Kidney (tissue), 14 donors: Measurements from ENCODE around the gene LRRC63. TPM values are rescaled to one million over a fixed set of nuclear protein-coding genes. Genes with fewer than 3 reads are reported as not detected.

Experiments used
- DNase-seq, 5 donors: peaks; one replicate each; pipeline ENCODE4 v3.0.0-alpha.2; 2013 to 2020
- FAIRE-seq: peaks from 2 replicates; lab custom pipeline; 2012; peaks lifted over from hg19 to GRCh38; lab: Jason Lieb, UNC
- H3K27ac ChIP-seq, 2 donors: one replicate each; pipeline ENCODE4 v1.7.0; 2013; ENCODE audit warnings: low read depth in 2 of 2, low read length in 2 of 2, inconsistent platforms in 1 of 2
- H3K27me3 ChIP-seq: one replicate; pipeline ENCODE4 v1.7.1; 2013; ENCODE audit warnings: low read length, inconsistent platforms; ENCODE audit not compliant: control insufficient read depth, insufficient read depth
- H3K36me3 ChIP-seq, 3 donors: one replicate each; pipeline versions ENCODE4 v1.7.0 to v1.7.1; 2013; ENCODE audit warnings: low read length in 3 of 3, control low read depth in 1 of 3, inconsistent platforms in 1 of 3; ENCODE audit not compliant: insufficient read depth in 3 of 3, control insufficient read depth in 2 of 3
- H3K4me1 ChIP-seq, 3 donors: one replicate each; pipeline versions ENCODE4 v1.7.0 to v1.7.1; 2013; ENCODE audit warnings: low read length in 3 of 3, inconsistent platforms in 1 of 3, low read depth in 1 of 3; ENCODE audit not compliant: control insufficient read depth in 2 of 3, insufficient read depth in 2 of 3
- H3K4me3 ChIP-seq, 3 donors: one replicate each; pipeline versions ENCODE4 v1.7.0 to v1.8.1; 2013; ENCODE audit warnings: low read length in 3 of 3, control low read depth in 1 of 3, inconsistent platforms in 1 of 3
- H3K9ac ChIP-seq, 3 donors: one replicate each; pipeline versions ENCODE4 v1.7.0 to v1.7.1; 2013; ENCODE audit warnings: low read length in 3 of 3, control low read depth in 1 of 3, inconsistent platforms in 1 of 3
- H3K9me3 ChIP-seq, 3 donors: one replicate each; pipeline versions ENCODE4 v1.7.0 to v1.7.1; 2013; ENCODE audit warnings: low read length in 3 of 3, control low read depth in 1 of 3, inconsistent platforms in 1 of 3; ENCODE audit not compliant: control insufficient read depth in 2 of 3, insufficient read depth in 1 of 3
- intact Hi-C: fragments of 100-400 bp; cut with DNase I; formaldehyde crosslinking; loops from one replicate; pipeline ENCODE4 v1.11.1; 2022
- polyA plus RNA-seq: library from polyadenylated mRNA; stranded (reverse); fragments of 350-450 nt; fragmentation: Illumina TruSeq; extraction: RNeasy Lipid Tissue Mini Kit (QIAGEN cat#74804); gene quantifications from one replicate; pipeline ENCODE4 v1.2.3, GENCODE V29; 2014; ENCODE audit warnings: low read depth, low replicate concordance; ENCODE audit not compliant: insufficient read depth
- total RNA-seq: library from RNA; stranded (reverse); fragmentation: NEBNext Ultra II Directional; extraction: Animal tissue kit (Norgen Biotek cat#: 25700); gene quantifications from one replicate; pipeline ENCODE4 v1.2.1, GENCODE V29; 2021
- TF ChIP-seq, protein P1 (sequence below): IDR thresholded peaks from 3 replicates; pipeline ENCODE4 v1.5.1; 2012; ENCODE audit warnings: mild to moderate bottlenecking, moderate library complexity, borderline replicate concordance; ENCODE audit not compliant: insufficient read depth; ENCODE audit errors: extremely low read depth
- donor health status: control.
- donor health status: control.
- donor health status: control.
- donor health status: control.
- donor health status: control.
- donor health status: DM: yes; HTN: yes; CAD: no.
- donor health status: Normal renal cell carcinoma (clear cell type).

Gene LRRC63
- total and polyA plus RNA-seq, 2 donors from 2014 or later = 0.17 to 0.31 TPM

DNA sequence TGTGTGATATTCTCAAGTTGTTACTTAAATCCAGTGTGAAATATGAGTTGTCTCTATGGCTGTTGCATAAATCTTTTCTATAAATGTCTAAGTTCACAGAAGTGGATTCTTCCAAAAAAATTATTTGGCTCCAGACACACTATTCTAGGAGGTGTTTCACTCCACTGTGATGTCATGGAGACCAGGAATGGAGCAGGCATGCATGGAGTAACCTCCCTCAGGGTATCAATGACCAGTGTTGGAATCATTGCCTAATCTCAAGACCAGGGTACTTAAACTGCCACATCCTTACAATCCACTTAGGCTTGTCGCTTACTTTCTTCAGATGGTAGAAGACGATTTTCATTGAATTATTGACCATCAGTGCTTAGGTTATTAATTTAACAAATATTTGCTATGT, 55.4 kb downstream of the LRRC63 start:
- Histone ChIP-seq H3K9ac (no peak overlapping the region), H3K4me3 (no peak overlapping the region), H3K4me1 (no peaks in the 10 kb centered on the region), H3K27ac (no peak overlapping the region), H3K9me3 (no peaks in the 10 kb centered on the region), H3K27me3 (no peaks in the 10 kb centered on the region), H3K36me3 (no peaks in the 10 kb centered on the region)
- FAIRE-seq (no peak), DNase-seq (no peak)
- TF ChIP-seq, protein P1, sequence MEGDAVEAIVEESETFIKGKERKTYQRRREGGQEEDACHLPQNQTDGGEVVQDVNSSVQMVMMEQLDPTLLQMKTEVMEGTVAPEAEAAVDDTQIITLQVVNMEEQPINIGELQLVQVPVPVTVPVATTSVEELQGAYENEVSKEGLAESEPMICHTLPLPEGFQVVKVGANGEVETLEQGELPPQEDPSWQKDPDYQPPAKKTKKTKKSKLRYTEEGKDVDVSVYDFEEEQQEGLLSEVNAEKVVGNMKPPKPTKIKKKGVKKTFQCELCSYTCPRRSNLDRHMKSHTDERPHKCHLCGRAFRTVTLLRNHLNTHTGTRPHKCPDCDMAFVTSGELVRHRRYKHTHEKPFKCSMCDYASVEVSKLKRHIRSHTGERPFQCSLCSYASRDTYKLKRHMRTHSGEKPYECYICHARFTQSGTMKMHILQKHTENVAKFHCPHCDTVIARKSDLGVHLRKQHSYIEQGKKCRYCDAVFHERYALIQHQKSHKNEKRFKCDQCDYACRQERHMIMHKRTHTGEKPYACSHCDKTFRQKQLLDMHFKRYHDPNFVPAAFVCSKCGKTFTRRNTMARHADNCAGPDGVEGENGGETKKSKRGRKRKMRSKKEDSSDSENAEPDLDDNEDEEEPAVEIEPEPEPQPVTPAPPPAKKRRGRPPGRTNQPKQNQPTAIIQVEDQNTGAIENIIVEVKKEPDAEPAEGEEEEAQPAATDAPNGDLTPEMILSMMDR = no peak
- intact Hi-C loops = no loop called here

DNA sequence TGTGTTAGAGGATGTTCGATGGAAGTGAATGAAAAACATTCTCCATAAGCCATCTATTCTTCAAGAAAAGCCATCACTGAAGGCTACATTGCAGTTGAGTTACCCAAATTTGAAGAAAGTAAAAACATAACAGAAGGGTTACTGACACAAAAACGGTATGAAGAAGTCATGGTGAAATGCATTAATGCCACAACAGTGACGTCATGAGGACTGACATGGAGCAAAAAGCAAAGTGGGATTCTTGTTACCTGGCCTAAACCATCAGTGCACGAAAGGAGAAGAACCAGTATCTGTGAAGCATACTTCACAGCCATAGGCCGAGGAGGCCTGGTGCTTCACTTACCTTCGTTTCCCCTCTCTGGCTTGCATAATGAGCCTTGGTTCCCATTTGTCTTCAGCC, 58.7 kb downstream of the LRRC63 start:
- H3K4me1 ChIP-seq = no peaks in the 10 kb centered on the region
- no peak for DNase-seq
- H3K36me3 ChIP-seq = no peaks in the 10 kb centered on the region
- intact Hi-C loops = no loop called here
- no peaks in the 10 kb centered on the region for H3K9me3 ChIP-seq
- H3K27ac ChIP-seq = no peak overlapping the region
- no peak for FAIRE-seq
- no peak overlapping the region for H3K4me3 ChIP-seq
- no peak overlapping the region for H3K9ac ChIP-seq
- TF ChIP-seq, protein P1 = no peak
- no peaks in the 10 kb centered on the region for H3K27me3 ChIP-seq

DNA sequence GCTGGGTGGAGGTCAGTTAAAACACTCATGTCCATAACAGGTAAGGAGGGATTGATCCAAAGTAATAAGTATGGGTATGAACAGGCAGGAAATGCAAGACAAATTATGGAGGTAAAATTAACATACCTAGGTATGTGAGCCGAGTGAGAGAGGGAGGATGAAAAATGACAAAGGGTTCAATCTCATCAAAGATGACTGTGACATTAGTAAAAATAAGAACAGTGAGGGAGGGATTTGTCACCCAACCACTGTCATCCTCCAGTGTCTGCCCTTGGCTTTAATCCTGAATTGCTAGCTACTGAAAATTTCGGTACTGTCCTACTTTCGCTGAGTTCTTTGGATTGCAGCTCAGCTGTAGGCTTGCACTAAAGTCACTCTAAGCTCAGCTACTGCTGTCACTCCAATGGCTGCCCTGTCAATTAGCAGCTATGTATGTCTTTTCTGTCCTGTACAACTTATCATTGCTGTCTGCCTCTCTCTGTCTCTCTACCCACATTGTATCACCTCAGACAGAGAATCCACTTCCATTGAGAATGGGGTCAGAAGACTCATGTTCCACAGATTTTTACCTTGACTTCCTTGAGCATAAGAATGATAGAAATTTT, 62.5 kb downstream of the LRRC63 start:
- H3K27ac ChIP-seq = no peak overlapping the region
- H3K36me3 ChIP-seq = no peaks in the 10 kb centered on the region
- H3K9ac ChIP-seq = no peak overlapping the region
- no peak overlapping the region for H3K4me3 ChIP-seq
- DNase-seq (no peak), FAIRE-seq (no peak)
- H3K4me1 ChIP-seq = no peaks in the 10 kb centered on the region
- TF ChIP-seq, protein P1 = no peak
- intact Hi-C loops = no loop called here
- H3K27me3 ChIP-seq = no peaks in the 10 kb centered on the region
- no peaks in the 10 kb centered on the region for H3K9me3 ChIP-seq

DNA sequence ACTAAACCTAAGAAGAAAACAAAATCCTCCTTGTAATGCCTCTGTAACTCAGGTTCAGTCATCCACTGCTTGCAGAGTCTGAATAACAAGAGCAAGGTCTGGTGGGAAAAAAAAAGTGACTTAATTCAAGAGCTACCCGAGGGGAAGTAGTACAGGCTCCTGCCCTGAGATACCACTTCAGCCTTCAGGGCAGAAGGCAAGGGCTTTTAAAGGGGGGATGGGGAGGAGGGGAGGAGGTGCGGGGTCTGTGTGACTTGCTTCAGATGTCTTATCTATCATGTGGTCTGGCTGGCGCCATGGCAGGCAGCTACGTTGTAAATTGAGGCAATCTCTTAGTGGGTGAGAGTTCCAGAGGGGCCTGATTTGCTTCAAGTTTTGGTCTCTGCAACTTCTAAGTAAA, 66.7 kb downstream of the LRRC63 start:
- intact Hi-C loops = no loop called here
- DNase-seq (no peak), FAIRE-seq (no peak)
- Histone ChIP-seq H3K9me3 (no peaks in the 10 kb centered on the region), H3K27ac (no peak overlapping the region), H3K4me1 (no peaks in the 10 kb centered on the region), H3K9ac (no peak overlapping the region), H3K36me3 (no peaks in the 10 kb centered on the region), H3K27me3 (no peaks in the 10 kb centered on the region), H3K4me3 (no peak overlapping the region)
- TF ChIP-seq, protein P1 = no peak
